LNCaP clone FGC (cell line): Measurements from ENCODE around the gene AATF.

Source experiments
- DNase-seq: peaks from one replicate; pipeline ENCODE4 v3.0.0-alpha.2; 2011; ENCODE audit warnings: low read depth
- H3K4me3 ChIP-seq: 2 replicates; pipeline ENCODE4 v1.5.1; 2011; ENCODE audit warnings: mild to moderate bottlenecking, low read depth, low read length, control low read depth
- TF ChIP-seq, protein P1 (sequence below): IDR thresholded peaks from 2 replicates; pipeline ENCODE4 v1.5.1; 2012; ENCODE audit warnings: mild to moderate bottlenecking; ENCODE audit not compliant: control insufficient read depth, insufficient read depth; ENCODE audit errors: extremely low read depth

AATF gene

DNA sequence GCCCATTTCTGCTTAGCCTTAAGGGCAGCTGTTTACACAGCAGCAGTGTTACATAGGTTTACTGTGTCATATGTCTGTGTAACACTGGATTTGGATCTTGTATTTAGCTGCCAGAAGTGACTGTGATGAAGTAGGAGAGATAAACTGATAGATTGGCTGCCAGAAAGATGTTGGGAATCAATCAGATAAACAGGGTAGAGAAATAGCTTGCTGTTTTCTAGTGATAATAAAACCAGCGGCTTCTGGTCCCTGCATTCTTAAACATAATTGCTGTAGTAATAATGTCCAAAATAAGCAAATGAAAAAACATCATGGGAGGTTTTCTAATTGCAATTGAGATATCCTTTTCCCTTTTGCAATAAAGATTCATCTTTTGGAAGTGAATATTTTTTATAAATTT is 68.7 kb downstream of the AATF start:
- TF ChIP-seq, protein P1, sequence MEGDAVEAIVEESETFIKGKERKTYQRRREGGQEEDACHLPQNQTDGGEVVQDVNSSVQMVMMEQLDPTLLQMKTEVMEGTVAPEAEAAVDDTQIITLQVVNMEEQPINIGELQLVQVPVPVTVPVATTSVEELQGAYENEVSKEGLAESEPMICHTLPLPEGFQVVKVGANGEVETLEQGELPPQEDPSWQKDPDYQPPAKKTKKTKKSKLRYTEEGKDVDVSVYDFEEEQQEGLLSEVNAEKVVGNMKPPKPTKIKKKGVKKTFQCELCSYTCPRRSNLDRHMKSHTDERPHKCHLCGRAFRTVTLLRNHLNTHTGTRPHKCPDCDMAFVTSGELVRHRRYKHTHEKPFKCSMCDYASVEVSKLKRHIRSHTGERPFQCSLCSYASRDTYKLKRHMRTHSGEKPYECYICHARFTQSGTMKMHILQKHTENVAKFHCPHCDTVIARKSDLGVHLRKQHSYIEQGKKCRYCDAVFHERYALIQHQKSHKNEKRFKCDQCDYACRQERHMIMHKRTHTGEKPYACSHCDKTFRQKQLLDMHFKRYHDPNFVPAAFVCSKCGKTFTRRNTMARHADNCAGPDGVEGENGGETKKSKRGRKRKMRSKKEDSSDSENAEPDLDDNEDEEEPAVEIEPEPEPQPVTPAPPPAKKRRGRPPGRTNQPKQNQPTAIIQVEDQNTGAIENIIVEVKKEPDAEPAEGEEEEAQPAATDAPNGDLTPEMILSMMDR, result no peak
- no peak for DNase-seq
- H3K4me3 ChIP-seq, result no peak overlapping the region

DNA sequence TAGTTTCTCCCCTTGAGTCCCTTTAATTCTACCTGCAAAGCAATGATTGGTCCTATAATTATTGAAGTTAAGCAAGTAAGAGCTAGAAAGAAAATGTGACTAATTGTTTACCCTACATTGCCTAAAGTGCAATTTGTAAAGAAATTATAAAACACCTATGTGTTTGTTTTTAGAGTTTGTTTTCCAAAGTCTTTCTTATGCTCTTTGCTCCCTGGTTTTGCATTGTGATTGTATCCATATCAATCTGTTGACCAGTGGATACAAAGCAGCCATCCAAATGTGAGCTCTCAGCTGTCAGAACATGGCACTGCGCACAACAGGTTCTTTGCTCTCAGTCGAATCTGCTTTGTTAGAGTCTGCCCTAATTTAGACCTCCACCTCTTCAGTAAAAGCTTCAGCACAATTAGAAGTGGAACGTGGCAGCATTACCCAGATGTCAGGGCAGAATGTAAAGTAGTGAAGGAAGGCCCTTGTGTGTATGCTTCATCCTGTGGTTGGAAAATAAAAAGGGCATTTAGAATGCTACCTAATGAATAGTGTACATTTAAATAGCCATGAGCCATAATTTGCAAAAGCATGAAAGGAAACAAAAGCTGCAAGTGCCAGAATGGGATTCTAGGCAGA is 70.5 kb downstream of the AATF start:
- TF ChIP-seq, protein P1, result no peak
- no peak overlapping the region for H3K4me3 ChIP-seq
- DNase-seq, result no peak

DNA sequence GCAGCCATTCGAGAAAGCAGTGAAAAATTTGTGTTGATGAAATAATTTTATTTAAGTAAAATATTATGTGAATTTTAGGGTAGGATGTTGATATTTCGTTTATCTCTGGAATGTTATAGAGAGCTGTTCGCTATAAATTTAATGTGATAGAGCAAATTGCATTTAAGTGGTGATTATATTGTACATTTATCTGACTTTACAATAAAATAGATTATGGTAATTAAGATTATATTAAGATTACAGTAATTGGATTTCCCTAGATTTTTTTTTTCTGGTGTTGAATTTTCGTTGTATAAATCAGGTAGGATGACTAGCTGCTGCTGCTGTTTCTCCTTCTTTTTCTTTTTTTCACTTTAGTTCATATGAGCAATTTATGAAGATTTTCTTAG is 71.0 kb downstream of the AATF start:
- TF ChIP-seq, protein P1, result no peak
- H3K4me3 ChIP-seq, result no peak overlapping the region
- DNase-seq, result no peak

DNA sequence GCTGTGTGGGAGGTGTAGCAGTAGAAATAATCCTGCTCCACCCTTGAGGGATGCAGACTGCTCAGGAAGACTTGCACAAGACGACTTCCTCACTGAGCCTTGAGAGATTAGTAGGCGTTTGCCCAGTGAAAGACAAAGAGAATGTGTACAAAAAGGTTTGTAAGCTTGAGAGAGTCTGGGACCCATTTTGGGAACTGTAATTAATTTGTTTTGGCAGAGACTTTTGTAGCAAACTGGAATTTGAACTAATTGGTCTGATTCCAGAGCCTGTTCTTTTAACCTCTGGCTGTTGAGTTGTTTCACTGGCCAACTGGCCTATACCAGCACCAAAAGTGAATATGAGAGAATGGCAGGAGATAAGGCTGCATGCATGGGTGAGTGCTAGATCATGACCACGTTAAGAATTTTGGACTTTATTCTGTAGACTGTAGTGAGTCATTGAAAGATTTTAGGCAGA is 75.5 kb downstream of the AATF start:
- H3K4me3 ChIP-seq, result no peak overlapping the region
- TF ChIP-seq, protein P1, result no peak
- peak; percentile 55 for DNase-seq

DNA sequence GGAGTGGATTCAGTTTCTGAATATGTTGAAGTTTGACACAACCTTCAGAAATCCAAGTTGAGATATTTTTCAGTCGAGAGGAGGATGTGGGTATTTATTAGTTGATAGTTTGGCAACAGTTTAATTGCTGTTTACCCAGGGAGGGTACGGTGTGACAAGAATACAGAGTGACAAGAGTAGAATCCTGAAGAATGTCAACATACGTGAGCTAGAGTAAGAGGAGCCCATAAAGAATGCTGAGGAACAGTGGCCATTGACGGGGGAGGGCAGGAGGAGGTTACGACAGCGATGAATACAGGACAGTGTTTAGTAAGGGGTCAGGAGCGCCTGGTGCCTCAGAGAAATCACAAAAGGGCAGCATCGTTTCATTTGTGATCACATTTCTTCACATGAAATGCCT is 76.5 kb downstream of the AATF start:
- no peak overlapping the region for H3K4me3 ChIP-seq
- TF ChIP-seq, protein P1, result no peak
- peak; percentile 64 for DNase-seq

DNA sequence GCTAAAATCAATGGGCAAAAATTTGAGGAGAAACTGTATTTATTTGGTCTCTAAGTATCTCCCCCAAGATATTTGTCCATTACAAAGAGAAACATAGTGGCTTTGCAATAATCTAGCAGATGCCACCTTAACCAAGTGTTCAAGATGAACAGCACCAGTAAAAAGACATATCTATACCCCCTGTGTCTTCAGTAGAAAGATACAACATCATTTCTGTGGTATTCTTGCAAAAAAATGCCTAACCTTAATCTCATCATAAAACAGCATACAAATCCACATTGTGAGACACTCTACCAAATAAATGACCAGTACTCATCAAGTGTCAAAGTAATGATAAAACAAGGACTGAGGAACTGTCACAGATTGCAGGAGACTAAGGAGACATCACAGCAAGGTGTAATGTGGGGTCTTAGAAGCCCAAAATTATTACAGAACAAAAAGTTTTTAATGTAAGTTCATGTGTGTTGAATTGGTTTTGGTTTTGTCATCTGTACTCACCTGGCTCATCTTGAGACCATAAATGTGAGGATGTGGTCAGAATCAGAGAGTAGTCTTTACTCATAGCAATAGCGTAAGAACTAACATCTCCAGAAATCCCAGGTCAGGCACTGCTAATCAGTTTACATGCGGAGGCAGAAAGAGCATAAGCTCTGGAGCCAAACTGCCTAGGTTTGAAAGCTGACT is 77.2 kb downstream of the AATF start:
- TF ChIP-seq, protein P1, result no peak
- no peak for DNase-seq
- H3K4me3 ChIP-seq, result no peak overlapping the region

DNA sequence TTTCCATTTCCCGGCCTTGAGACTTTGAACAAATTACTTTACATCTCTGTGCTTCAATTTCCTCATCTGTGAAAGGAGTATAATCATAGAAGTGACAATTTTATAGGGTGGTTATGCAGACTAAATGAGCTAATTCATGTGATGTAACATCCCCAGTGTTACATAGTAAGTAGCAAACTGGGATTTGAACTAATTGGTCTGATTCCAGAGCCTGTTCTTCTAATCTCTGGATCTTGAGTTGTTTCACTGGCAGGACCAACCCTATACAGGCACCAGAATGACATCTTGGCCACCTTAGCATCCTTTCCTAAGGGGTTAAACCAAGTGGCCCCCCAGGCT is 77.7 kb downstream of the AATF start:
- no peak for DNase-seq
- TF ChIP-seq, protein P1, result no peak
- H3K4me3 ChIP-seq, result no peak overlapping the region
